ENCODE data around the gene HOXD10. TPM values are rescaled to one million over a fixed set of nuclear protein-coding genes. Genes with fewer than 3 reads are reported as not detected.
A peak's percentile ranks its signal among the peaks of the same experiment; 100 is the strongest.

The HOXD10 gene
- total and polyA plus RNA-seq, 7 donors, result 0.23 to 46.0 (median 10.7) TPM

GRCh38 chr2:176122683-176123410 lies 6.3 kb downstream of the HOXD10 start, which contains the start of gene HOXD9:
HOXD9 (plus strand) TSS chr2:176122719; CDS start chr2:176122769, 50 bp downstream.
- H3K36me3 ChIP-seq, result peaks cover 0 to 12% (median 0%) of the 10 kb centered on the region in 4 donors
- DNase-seq, result peak; percentile 87
- intact Hi-C loops (cut with DNase I), result no loop called here
- H3K27ac ChIP-seq, result peak within 1 kb of the TSS in 3 of 4 donors; percentile 48 to 73 (median 64)
- H3K27me3 ChIP-seq, result peaks cover 0 to 48% (median 7%) of the 10 kb centered on the region in 3 donors
- H3K9me3 ChIP-seq, result no peaks in the 10 kb centered on the region
- TF ChIP-seq POLR2AphosphoS5 (IDR thresholded peaks at IDR 0.05) (peak in 3 of 4 donors; percentile 30 to 58 (median 51)), POLR2A (IDR thresholded peaks at IDR 0.05) (no peak)
- peak within 1 kb of the TSS; percentile 26 to 57 (median 52) for H3K4me3 ChIP-seq
- WGBS, 2 donors, result 2 to 6% methylated on average over 84 of the region's 84 CpGs
- H3K4me1 ChIP-seq, result peaks cover 0 to 15% (median 4%) of the 10 kb centered on the region in 4 donors

DNA sequence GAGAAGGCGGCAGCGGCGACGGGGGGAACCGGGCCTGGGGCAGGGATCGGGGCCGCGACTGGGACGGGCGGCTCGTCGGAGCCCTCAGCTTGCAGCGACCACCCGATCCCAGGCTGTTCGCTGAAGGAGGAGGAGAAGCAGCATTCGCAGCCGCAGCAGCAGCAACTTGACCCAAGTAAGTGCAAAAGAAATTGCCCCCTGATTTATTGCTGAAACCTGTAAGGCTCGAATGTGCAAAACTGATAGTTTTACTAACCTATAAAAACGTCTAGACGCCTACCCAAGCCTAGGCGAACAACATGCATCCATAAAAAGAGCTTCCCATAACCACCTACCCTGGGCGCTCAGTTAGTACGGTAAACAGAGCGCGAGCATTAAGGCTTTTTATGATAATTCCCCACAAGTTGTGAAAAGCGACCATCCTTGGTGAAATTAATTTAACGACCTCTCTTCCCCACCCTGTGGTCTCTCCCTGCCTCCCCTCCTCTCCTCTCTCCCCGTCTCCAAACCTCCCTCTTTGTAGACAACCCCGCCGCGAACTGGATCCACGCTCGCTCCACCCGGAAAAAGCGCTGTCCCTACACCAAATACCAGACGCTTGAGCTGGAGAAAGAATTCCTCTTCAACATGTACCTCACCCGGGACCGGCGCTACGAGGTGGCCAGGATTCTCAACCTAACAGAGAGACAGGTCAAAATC lies 7.0 kb downstream of the HOXD10 start:
- H3K27me3 ChIP-seq, result peaks cover 0 to 48% (median 14%) of the 10 kb centered on the region in 3 donors
- WGBS, 2 donors, result 10 to 16% methylated on average over 40 of the region's 40 CpGs
- intact Hi-C loops (cut with DNase I), result no loop called here

GRCh38 chr2:176124110-176124946 lies 7.8 kb downstream of the HOXD10 start:
- intact Hi-C loops (cut with DNase I), result no loop called here
- 47 to 66% methylated on average over 34 of the region's 34 CpGs for WGBS, 2 donors
- Histone ChIP-seq H3K4me1 (peaks cover 0 to 29% (median 16%) of the 10 kb centered on the region in 4 donors), H3K27me3 (peaks cover 0 to 55% (median 21%) of the 10 kb centered on the region in 3 donors), H3K9me3 (no peaks in the 10 kb centered on the region), H3K36me3 (peaks cover 0 to 12% (median 0%) of the 10 kb centered on the region in 4 donors), H3K4me3 (no peak overlapping the region), H3K27ac (no peak overlapping the region)
- TF ChIP-seq POLR2A (IDR thresholded peaks at IDR 0.05) (no peak), CTCF (IDR thresholded peaks at IDR 0.05) (no peak), POLR2AphosphoS5 (IDR thresholded peaks at IDR 0.05) (no peak), EP300 (IDR thresholded peaks at IDR 0.05) (no peak)
- peak; percentile 60 for DNase-seq

More for the DNA sequence above, 7.0 kb downstream of the HOXD10 start:
- DNase-seq, result peak; percentile 59
- H3K27ac ChIP-seq, result peak overlapping the region in 3 of 4 donors; percentile 48 to 73 (median 64)
- H3K36me3 ChIP-seq, result peaks cover 0 to 12% (median 0%) of the 10 kb centered on the region in 4 donors
- TF ChIP-seq POLR2AphosphoS5 (IDR thresholded peaks at IDR 0.05) (no peak), POLR2A (IDR thresholded peaks at IDR 0.05) (no peak), EP300 (IDR thresholded peaks at IDR 0.05) (no peak), CTCF (IDR thresholded peaks at IDR 0.05) (no peak)
- H3K4me3 ChIP-seq, result peak overlapping the region; percentile 26 to 57 (median 52)
- no peaks in the 10 kb centered on the region for H3K9me3 ChIP-seq
- H3K4me1 ChIP-seq, result peaks cover 0 to 21% (median 8%) of the 10 kb centered on the region in 4 donors

DNA sequence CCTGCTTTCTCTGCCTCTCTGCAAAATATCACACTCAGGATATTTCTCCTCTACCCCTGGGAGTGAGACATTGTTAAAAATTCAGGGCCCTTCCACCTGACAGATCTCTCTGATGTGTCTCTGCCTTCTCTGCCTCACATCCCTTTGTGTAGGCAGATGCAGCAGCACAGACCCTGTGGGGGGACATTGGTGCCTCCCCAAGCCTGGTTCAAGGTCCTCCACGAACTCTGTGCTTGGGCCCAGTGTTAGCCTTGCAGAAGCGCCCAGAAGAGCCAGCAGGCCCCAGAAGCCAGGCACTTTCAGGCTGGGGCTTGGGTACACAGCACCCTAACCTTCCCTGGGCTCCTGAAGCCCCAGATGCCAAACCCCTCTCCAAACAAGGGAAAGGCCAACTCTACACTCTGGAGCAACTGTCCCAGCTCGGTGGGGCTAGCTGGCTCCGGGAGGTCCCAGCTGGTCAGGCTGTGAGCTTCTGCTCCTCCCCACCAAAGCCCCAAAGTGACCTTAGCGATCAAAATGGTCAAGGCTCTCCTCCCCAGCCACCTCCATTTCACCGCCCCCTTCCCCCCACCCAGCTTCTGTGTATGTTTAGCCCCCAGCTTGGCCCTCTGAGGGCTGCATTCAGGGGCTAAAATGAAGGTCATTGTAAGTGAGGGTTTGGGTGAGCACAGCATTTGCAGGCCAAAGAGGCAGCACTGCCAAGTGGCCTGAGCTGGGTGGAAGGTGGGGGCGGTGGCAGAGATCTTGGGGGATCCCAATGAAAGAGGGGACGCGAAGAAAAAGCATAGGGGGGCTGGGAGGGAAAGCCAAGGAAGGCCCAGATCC lies 8.6 kb downstream of the HOXD10 start:
- TF ChIP-seq EP300 (IDR thresholded peaks at IDR 0.05), result no peak
- no peak for TF ChIP-seq CTCF (IDR thresholded peaks at IDR 0.05)
- no peak for TF ChIP-seq POLR2A (IDR thresholded peaks at IDR 0.05)
- no peak for TF ChIP-seq POLR2AphosphoS5 (IDR thresholded peaks at IDR 0.05)
- Histone ChIP-seq H3K27me3 (peaks cover 2 to 55% (median 25%) of the 10 kb centered on the region in 3 donors), H3K27ac (no peak overlapping the region), H3K4me3 (no peak overlapping the region), H3K36me3 (peaks cover 0 to 12% (median 0%) of the 10 kb centered on the region in 4 donors), H3K9me3 (no peaks in the 10 kb centered on the region), H3K4me1 (peaks cover 0 to 34% (median 21%) of the 10 kb centered on the region in 4 donors)
- WGBS, 2 donors, result 45 to 55% methylated on average over 9 of the region's 9 CpGs
- intact Hi-C loops (cut with DNase I), result no loop called here
- peak; percentile 56 for DNase-seq
